Stimulated activated CD4-positive, alpha-beta T cell treated with anti-CD3 and anti-CD28 coated beads, Interleukin-12 subunit alpha, Interleukin-12 subunit beta, amount 100 ng/mL, for 4 hours (primary cell): Measurements from ENCODE around the gene CRYBG1.
"Not testable (repeated sequence)": the region's sequence is repeated elsewhere in the genome, so short reads cannot be mapped to it uniquely, and the experiment has no call there.

Source experiments
- DNase-seq: peaks from one replicate; pipeline ENCODE4 v3.0.0-alpha.2; 2020

Gene CRYBG1

DNA sequence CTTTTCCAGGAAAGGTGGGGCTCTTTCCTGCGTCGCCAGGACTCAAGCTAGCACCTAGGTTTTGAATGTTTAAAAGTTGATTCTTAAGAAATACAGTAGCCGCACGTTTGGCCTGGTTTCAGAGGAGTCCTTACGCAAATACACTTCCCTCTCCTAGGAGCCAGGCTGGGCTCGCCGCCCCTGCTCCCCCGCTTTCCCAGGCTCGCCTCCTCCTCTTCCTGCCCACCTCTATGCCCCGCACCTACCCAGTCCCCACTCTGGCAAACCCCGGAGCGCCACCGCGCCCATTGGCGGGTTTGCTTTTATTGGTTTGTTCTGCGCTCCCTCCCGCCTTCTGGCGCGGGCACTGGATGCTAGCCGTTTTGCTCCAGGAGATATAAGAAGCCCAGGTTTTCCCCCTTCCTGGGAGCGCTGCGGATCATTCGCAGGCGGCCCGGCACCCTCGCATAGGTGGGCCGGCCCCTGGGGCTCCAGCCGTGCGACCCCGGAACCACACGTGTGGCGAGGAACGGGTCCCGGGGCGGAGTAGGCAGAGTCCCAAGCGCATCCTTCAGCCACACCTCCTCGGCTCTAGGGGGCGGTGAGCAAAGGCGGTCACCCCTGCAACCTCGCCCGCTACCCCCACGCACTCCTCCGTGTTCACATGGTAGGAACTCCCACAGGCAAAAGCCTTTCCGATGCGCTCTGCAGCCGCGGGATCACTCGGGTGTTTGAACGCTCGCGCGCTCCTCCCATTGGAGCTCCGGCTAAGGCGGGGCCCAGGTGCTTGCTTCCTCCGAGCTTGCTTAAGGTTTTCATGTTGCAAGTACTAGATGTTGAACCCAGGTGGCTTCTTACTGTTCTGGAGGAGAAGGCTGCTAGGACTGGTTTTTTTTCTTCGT is 149.8 kb downstream of the CRYBG1 start:
- DNase-seq = peak; percentile 63

DNA sequence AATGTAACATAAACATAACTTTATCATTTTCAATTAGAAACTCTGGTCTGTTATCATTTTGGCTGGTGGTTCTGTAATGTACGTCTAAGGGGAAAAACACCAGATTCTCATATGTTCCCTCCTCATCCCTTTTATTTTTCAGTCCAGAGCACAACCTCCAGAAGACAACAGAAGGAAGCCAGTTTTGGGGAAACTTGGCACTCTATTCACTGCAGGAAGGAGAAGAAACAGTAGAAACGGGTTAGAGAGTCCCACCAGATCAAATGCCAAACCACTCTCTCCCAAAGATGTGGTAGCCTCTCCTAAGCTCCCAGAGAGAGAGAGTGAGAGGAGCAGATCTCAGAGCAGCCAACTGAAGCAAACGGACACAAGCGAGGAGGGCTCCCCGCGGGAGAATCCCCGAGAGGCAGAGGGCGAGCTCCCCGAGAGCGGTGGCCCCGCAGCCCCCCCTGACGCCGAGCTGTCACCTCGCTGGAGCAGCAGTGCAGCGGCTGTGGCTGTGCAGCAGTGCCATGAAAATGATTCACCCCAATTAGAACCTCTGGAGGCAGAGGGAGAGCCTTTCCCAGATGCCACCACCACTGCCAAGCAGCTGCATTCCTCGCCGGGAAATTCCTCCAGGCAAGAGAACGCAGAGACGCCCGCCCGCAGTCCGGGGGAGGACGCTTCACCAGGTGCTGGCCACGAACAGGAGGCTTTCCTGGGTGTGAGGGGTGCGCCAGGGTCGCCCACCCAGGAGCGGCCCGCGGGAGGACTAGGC is 151.0 kb downstream of the CRYBG1 start:
- no peak for DNase-seq

DNA sequence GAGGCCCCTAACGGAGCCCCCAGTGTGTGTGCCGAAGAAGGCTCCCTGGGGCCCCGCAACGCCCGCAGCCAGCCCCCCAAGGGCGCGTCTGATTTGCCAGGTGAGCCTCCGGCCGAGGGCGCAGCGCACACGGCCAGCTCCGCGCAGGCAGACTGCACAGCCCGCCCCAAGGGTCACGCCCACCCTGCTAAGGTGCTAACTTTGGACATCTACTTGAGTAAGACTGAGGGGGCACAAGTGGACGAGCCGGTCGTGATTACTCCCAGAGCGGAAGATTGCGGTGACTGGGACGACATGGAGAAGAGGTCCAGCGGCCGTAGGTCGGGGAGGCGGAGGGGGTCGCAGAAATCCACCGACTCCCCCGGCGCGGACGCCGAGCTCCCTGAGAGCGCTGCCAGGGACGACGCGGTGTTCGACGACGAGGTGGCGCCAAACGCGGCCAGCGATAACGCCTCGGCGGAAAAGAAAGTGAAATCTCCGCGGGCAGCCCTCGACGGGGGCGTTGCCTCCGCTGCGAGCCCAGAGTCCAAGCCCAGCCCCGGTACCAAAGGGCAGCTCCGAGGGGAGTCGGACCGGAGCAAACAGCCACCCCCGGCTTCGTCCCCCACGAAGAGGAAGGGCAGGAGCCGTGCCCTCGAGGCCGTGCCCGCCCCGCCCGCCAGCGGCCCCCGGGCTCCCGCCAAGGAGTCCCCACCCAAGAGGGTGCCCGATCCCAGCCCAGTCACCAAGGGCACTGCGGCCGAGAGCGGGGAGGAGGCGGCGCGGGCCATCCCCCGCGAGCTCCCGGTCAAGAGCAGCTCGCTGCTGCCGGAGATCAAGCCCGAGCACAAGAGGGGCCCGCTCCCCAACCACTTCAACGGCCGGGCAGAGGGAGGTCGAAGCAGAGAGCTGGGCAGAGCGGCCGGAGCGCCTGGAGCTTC is 151.8 kb downstream of the CRYBG1 start:
- peak; percentile 65 for DNase-seq

DNA sequence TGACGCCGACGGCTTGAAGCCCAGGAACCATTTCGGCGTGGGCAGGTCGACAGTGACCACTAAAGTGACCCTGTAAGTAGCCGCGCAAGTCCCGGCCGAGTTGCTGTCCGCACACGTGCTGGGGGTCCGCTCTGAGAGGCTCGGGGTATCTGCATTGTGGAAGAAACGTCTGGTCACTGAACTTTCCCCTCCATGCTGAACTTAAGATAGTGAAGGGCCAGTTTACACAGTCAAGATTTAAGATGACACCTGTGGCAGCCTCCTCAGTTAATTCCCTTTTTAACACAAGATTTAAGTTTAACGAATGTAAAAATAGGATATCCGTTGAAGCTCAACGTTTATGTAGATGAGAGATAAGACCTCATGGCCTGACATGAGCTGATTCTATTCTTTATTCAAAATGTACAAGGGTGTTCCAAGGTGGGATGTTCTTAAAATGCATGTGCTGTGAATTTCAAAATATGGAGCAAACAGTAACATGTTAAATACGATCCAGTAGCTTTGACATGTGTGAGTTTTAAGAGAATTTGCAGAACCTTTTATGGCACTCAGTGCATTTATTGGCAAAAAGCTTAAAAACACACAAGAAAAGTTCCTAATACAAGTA is 152.6 kb downstream of the CRYBG1 start:
- no peak for DNase-seq

DNA sequence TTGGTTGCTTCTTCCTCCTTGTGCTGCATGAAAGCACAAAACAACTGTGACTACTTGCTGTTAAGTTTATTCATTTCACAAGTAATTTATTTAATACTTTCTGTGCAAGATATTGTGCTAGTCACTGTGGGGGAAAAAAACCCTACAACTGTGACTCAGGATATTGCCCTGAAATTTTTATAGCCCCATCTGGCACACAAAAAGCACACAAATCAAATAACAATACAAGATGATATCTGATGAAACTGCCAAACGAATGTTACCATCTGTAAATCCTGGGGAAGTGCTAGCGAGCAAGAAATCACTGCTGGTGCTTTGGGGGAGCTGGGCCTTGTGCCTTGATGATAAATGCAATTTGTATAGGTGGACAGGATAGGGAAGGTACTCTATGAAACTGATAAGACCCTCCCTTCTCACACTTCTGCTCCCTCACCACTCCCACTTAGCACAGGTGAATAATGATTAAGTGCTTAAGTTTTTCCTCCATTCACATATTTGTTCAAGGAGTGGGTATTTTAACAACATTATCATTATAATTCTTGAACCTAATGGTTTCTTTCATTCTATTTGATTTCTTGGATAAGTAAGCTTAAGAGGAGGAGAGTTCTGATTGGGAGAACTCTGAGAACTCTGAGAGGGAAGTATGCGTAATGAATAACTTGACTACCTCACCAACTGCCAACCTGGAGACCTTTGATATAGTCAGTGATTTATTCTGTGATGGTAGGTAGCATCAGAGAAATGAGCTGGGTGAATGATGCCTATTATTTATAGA is 153.5 kb downstream of the CRYBG1 start:
- DNase-seq = no peak

DNA sequence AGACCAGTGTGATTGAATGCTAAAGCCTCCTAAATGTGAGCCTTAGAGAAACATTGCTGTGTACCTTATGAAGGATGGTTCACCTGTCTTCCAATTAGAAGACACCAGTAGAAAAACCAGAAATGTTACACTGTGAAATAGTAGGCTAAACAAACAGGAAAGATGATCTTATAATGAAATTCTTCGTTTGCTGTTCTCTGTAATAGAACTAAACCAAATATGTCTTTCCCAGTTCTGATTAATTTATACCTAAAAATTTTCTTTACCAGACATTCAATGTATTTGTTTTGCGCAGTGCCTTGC is 154.0 kb downstream of the CRYBG1 start:
- no peak for DNase-seq

DNA sequence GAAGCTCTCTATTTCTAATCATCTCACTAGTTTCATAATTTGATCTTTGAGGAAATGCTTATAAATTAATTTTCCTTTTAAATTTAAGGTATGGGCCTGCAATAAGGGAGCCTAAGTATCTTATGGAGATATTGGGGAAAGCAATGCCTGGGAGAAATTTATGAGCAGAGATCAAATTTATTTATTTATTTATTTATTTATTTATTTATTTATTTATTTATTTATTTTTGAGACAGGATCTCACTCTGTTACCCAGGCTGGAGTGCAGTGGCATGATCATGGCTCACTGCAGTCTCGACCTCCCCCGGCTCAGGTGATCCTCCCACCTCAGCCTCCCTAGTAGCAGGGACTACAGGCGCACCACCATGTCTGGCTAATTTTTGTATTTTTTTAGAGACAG is 155.1 kb downstream of the CRYBG1 start:
- DNase-seq = not testable (repeated sequence)

DNA sequence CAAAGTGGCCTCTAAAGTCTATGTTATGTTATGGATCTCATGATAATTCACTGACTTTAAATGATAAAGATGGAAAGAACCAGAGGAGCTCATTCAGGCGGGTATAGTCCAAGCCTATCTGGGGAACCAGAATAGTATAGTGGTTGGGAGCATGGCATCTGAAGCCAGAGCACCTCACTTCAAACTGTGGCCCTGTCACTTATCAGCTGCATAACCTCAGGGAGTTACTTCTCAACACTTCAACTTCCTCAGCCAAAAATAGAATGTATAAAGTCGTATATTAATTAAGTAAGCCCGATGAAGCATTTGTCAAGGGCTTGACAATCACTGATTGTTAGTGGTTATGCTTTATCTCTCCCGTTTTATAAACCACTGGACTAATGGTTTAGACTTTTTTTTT is 156.1 kb downstream of the CRYBG1 start:
- DNase-seq = no peak

DNA sequence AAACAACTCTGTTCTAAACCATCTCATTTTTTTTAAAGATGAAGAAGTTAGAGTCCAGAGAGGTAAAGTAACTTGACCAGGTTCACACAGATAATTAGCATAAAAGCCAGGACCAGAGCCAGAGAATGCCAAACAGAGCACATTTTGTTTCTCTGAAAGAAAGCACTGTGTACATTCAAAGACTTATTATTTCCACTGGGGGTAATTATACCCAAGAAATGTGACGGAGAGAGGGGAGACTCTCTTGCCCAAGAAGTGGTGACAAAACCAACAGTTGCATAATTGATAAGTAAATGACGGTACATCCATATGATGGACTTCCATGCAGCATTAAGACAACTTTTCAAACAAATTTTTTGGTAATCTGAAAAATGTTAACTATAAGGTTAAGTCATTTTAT is 157.2 kb downstream of the CRYBG1 start:
- DNase-seq = no peak

DNA sequence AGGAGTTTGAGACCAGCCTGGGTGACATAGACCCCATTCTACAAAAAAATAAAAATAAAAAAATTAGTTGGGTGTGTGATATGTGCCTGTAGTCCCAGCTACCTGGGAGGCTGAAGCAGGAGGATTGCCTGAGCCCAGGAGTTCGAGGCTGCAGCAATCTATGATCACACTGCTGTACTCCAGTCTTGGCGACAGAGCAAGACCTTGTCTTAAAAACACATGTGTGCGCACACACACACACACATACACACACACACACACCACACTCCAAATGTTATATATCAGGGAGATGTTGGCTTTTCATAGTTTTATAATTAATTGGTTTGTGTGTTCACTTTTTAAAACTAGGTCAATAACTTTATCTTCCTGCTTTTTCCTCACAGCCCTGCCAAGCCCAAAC is 158.2 kb downstream of the CRYBG1 start:
- no peak for DNase-seq

DNA sequence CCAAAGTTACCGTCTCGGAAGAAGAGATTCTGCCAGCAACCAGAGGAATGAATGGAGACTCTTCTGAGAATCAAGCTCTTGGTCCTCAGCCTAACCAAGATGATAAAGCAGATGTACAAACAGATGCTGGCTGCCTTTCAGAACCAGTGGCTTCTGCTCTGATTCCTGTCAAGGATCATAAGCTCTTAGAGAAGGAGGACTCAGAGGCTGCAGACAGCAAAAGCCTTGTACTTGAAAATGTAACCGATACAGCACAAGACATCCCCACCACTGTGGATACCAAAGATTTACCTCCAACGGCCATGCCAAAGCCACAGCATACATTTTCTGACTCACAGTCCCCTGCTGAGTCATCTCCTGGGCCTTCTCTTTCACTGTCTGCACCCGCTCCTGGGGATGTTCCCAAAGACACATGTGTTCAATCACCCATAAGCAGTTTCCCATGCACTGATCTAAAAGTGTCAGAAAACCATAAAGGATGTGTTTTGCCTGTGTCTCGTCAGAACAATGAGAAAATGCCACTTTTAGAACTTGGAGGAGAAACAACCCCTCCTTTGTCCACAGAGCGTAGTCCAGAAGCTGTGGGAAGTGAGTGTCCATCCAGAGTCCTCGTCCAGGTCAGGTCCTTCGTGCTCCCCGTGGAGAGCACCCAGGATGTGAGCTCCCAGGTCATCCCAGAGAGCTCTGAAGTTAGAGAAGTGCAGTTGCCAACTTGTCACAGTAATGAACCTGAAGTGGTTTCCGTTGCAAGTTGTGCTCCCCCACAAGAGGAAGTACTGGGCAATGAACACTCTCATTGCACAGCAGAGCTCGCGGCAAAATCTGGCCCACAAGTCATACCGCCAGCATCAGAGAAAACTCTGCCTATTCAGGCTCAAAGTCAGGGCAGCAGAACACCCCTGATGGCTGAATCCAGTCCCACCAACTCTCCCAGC is 159.2 kb downstream of the CRYBG1 start:
- DNase-seq = peak; percentile 57

DNA sequence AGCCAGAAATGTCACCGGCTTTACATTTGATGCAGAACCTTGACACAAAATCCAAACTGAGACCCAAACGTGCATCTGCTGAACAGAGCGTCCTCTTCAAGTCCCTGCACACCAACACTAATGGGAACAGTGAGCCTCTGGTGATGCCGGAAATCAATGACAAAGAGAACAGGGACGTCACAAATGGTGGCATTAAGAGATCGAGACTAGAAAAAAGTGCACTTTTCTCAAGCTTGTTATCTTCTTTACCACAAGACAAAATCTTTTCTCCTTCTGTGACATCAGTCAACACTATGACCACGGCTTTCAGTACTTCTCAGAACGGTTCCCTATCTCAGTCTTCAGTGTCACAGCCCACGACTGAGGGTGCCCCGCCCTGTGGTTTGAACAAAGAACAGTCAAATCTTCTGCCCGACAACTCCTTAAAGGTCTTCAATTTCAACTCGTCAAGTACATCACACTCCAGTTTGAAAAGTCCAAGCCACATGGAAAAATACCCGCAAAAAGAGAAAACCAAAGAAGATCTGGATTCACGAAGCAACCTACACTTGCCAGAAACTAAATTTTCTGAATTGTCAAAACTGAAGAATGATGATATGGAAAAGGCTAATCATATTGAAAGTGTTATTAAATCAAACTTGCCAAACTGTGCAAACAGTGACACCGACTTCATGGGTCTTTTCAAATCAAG is 160.3 kb downstream of the CRYBG1 start:
- DNase-seq = peak; percentile 59

DNA sequence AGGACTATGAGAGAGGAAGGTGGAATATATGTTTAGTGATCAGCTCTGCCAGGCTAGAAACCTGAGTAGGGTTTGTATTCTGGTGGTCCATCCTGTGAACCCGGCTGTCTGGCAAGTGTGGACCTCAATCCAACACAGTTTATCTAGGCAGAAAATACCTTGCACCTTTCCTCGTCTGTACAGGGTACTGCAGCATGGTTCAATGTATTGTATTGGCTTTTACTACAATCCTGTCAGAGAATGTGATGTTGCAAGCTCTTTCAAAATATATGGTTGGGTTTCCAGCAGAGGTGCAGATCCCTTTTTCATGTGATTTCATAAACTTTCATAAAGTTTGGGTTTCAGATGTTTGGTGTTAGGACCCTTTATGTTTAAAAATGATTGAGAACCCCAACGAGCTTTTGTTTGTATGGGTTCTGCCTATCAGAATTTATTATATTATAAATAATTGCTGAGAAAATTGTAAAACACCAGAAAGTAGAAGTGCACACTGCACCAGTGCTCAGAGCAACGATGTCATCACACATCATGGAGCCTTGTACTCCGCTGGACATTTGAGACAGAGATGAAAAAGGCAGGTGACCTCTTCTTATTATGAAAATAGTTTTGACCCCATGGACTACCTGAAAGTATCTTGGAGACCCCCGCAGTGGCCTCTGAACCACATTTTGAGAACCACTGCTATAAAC is 162.2 kb downstream of the CRYBG1 start:
- no peak for DNase-seq

DNA sequence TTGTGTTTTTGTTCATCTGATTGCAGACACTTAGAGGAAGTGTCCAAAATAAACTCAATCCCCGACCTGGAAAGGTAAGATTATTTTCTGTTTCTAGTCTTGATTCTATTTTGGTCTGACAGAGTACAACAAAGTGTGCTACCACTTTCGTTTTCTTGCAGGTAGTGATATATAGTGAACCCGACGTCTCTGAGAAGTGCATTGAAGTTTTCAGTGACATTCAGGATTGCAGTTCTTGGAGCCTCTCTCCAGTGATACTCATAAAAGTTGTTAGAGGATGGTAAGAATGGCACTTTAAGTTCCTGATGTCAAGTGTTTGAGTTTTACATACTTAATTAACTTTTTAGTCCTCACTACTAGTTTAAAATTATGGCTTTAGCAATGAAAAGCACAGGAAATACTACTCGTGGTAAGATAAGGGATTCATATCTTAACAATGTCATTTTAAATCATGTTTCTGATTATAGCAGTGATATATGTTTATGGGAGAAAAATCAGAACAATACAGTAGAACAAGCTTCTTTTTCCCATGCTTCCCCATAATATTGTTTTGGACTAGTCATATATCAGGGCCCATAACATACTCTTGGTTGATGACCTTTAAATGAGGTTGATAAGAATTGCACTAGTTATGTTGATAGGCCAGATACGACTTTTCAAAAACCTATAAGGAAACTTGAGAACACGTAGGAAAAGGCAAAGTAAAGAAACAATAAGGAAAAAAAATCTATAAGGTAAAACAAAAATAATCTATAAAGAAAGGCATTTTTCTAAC is 164.8 kb downstream of the CRYBG1 start:
- no peak for DNase-seq

DNA sequence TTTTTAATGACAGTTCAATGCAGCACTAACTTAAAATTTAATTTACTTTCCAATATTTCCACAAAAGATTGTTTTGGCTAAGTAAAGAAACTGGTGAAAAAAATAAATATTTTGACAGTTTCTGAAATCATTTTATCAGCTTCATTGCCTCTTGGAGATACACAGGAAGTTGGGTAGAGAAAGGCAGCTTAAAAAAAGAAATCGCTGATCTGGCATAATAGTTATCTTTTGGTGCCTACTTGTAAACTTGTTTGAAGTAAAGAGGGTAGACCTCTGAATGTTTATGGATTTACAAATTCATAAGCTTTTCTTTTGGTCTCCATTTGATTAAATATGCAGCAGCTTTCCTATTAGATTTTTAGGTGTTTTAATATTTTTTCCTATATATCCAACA is 165.4 kb downstream of the CRYBG1 start:
- DNase-seq = no peak

DNA sequence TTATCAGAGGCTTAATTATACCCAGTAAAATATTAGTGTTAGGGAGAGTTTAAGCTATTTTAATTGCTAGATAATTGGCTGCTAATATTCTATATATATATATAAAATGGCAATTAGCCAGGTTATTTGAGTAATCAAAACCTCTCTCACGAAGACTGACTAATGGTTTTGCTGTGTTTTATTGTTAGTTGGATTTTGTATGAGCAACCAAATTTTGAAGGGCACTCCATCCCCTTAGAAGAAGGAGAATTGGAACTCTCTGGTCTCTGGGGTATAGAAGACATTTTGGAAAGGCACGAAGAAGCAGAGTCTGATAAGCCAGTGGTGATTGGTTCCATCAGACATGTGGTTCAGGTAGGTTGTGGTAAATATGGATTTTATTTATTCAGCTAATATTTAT is 166.6 kb downstream of the CRYBG1 start:
- no peak for DNase-seq

DNA sequence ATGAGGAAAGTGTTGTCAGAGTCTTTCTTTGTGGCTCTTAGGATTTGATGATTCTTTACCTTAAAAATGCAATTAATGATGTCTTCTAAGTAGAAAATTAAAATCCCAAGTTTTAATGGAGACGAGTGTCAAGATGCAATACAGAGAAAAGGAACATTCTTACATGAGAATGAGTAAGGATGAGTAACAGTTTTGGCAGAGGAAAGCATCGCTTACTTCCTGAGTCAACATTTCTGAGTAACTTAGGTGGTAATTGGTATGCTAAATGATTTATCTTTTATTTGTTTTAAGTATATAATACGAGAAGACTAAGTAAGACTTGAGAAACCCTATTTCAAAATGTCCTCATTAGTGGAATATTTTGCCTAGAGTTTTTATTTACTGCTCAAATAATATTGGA is 167.5 kb downstream of the CRYBG1 start:
- no peak for DNase-seq

DNA sequence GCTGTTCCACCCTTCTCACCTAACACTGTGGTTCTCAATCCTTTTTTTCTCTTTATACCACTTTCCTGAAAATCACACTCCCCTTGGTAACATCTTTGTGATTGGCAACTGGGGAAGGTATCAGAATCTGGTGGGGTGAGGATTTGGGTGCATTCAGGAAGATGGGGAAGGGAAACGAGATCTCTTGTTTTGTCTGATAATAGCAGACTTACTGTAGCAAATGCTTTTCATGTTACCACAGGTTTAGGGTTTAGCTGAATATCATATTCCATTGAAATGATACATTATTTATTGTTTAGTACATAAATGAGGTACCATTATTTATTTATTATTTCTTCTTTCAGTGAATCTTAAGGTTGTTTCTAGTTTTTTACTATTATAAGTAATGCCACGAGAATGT is 168.0 kb downstream of the CRYBG1 start:
- no peak for DNase-seq

DNA sequence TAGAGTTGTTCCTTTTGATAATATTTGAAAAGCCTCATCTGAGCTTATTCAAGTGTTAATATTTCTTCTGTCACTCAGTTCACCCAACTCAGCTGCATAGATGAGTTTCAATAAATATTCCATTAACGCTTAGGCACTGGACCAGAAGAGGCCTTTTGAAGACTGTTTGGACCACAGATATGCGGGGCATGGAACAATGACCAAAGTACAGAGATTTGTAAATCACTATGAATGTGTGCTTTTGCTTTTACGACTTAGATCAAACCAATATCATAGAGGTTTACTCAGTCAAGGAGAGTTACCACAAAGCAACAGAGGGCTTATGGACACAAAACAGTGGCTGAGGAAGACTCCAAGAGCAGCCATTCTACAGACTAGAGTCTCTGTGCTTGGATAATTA is 168.9 kb downstream of the CRYBG1 start:
- DNase-seq = no peak
